Sigmoid colon (tissue), 7 donors: ENCODE results near the gene DCAKD. TPM values are rescaled to one million over a fixed set of nuclear protein-coding genes. Genes with fewer than 3 reads are reported as not detected.

Source experiments
- DNase-seq: peaks from one replicate; pipeline ENCODE4 v3.0.0-alpha.2; 2019
- H3K27ac ChIP-seq, 4 donors: fragments of 200-600 bp; sonication (generic); one replicate each; pipeline ENCODE4 v1.5.1; 2016 to 2019; ENCODE audit warnings: mild to moderate bottlenecking in 1 of 4
- H3K27me3 ChIP-seq, 3 donors: fragments of 200-600 bp; sonication (generic); one replicate each; pipeline ENCODE4 v1.5.1; 2019; ENCODE audit warnings: mild to moderate bottlenecking in 1 of 3
- H3K36me3 ChIP-seq, 4 donors: fragments of 200-600 bp; sonication (generic); one replicate each; pipeline ENCODE4 v1.5.1; 2016 to 2019
- H3K4me1 ChIP-seq, 4 donors: fragments of 200-600 bp; sonication (generic); one replicate each; pipeline ENCODE4 v1.5.1; 2017 to 2019
- H3K4me3 ChIP-seq, 4 donors: fragments of 200-600 bp; sonication (generic); one replicate each; pipeline ENCODE4 v1.5.1; 2017 to 2019; ENCODE audit warnings: mild to moderate bottlenecking in 2 of 4, moderate library complexity in 1 of 4
- H3K9me3 ChIP-seq, 4 donors: fragments of 200-600 bp in 3 of 4; sonication (generic) in 3 of 4; one replicate each; pipeline versions ENCODE4 v1.5.1 to v1.6.1; 2013 to 2019
- EP300 ChIP-seq, 4 donors: sonication (generic); formaldehyde crosslinking; IDR thresholded peaks; one replicate each; pipeline ENCODE4 v1.6.1; 2017; ENCODE audit warnings: antibody characterized with exemption in 4 of 4
- POLR2A ChIP-seq, 2 donors: fragments of 450-650 bp; IDR thresholded peaks; one replicate each; pipeline ENCODE4 v1.6.1; 2016; ENCODE audit warnings: antibody characterized with exemption in 2 of 2, mild to moderate bottlenecking in 2 of 2, moderate library complexity in 2 of 2
- POLR2AphosphoS5 ChIP-seq, 4 donors: sonication (generic); formaldehyde crosslinking; IDR thresholded peaks; one replicate each; pipeline ENCODE4 v1.6.1; 2017; ENCODE audit warnings: antibody characterized with exemption in 4 of 4
- WGBS, 2 donors: extraction: QIAGEN DNeasy Blood & Tissue Kit; methylation state at CpG; one replicate each; pipeline ENCODE4 v1.1.7; 2013; 5-methylcytosine and 5-hydroxymethylcytosine counted together
- intact Hi-C: fragments of 100-400 bp; cut with DNase I; formaldehyde crosslinking; loops from one replicate; pipeline ENCODE4 v1.15.1; 2023
- polyA plus RNA-seq, 3 donors: library from polyadenylated mRNA; stranded (reverse); fragments of 200-250 nt; gene quantifications; one replicate each; pipeline ENCODE4 v1.2.3, GENCODE V29; 2013
- total RNA-seq, 4 donors: library from RNA; depleted of rRNA; stranded (reverse); fragments of >200 nt; gene quantifications; one replicate each; pipeline ENCODE4 v1.1.0, GENCODE V29; 2016
- TF ChIP-seq, protein P1 (sequence below), 4 experiments: fragments of 450-650 bp in 3 of 4; fragments of 200-600 bp in 1 of 4; IDR thresholded peaks; one replicate each; pipeline ENCODE4 v1.5.1; 2016 to 2019; ENCODE audit warnings: antibody characterized with exemption in 4 of 4, mild to moderate bottlenecking in 3 of 4, moderate library complexity in 2 of 4
- donor health status: healthy with polysubstance abuse.
- donor health status: Bipolar disorder and iron deficiency.
- donor health status: healthy.

DCAKD gene
- total and polyA plus RNA-seq, 7 donors, result 5.1 to 46.0 (median 25.2) TPM

DNA sequence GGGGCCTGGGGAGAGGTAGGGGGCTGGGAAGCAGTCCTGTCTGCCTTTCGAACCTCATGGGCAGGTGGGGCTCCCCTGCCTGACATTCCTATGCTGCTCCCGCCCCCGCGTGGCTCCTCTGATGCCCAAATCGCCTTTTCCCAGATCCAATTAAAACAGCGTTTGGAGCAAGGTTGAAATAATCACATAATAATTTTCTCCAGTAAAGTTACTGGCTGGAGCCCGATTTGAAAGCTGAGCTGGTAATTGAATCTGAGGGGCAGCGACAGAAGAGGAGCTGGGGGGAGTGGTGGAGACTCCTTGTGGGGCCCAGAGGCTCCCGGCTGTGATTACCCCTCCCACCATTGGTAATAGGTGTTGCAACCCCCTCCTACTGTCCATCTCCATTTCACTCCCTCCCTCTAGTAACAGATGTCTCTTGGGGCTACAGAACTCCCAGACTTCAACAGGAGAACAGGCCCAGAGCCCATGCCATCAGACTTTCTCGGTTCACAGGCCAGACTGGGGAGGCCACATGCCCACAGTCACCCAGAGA lies 44.4 kb downstream of the DCAKD start:
- 33 to 40% methylated on average over 10 of the region's 10 CpGs for WGBS, 2 donors
- H3K9me3 ChIP-seq, result no peaks in the 10 kb centered on the region

DNA sequence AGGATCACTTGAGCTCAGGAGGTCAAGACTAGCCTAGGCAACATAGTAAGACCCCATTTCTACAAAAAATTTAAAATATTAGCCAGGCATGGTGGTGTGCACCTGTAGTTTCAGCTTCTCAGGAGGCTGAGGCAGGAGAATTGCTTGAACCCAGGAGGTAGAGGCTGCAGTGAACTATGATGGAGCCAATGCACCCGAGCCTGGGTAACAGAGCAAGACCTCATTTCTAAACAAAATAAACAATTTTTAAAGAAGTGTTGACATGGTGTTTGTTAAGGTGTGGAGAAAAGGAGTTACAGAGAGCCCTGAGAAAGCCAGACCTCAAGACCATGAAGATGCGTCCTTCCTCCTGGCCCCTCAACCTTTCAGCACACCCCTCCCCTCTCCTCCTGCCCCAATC lies 45.7 kb downstream of the DCAKD start:
- no peak for DNase-seq
- TF ChIP-seq POLR2A (IDR thresholded peaks at IDR 0.05), result no peak
- no peak for TF ChIP-seq EP300 (IDR thresholded peaks at IDR 0.05)
- WGBS, 2 donors, result 72 to 75% methylated on average over 2 of the region's 2 CpGs
- intact Hi-C loops, result no loop called here
- Histone ChIP-seq H3K4me1 (no peaks in the 10 kb centered on the region), H3K36me3 (no peaks in the 10 kb centered on the region), H3K27me3 (no peaks in the 10 kb centered on the region), H3K27ac (no peak overlapping the region), H3K4me3 (no peak overlapping the region), H3K9me3 (no peaks in the 10 kb centered on the region)

More for the DNA sequence above, 44.4 kb downstream of the DCAKD start:
- intact Hi-C loops, result no loop called here
- Histone ChIP-seq H3K4me3 (no peak overlapping the region), H3K4me1 (no peaks in the 10 kb centered on the region), H3K27me3 (no peaks in the 10 kb centered on the region), H3K27ac (no peak overlapping the region), H3K36me3 (no peaks in the 10 kb centered on the region)
- no peak for DNase-seq
- TF ChIP-seq POLR2AphosphoS5 (IDR thresholded peaks at IDR 0.05) (no peak), EP300 (IDR thresholded peaks at IDR 0.05) (no peak), POLR2A (IDR thresholded peaks at IDR 0.05) (no peak)
- TF ChIP-seq, protein P1, sequence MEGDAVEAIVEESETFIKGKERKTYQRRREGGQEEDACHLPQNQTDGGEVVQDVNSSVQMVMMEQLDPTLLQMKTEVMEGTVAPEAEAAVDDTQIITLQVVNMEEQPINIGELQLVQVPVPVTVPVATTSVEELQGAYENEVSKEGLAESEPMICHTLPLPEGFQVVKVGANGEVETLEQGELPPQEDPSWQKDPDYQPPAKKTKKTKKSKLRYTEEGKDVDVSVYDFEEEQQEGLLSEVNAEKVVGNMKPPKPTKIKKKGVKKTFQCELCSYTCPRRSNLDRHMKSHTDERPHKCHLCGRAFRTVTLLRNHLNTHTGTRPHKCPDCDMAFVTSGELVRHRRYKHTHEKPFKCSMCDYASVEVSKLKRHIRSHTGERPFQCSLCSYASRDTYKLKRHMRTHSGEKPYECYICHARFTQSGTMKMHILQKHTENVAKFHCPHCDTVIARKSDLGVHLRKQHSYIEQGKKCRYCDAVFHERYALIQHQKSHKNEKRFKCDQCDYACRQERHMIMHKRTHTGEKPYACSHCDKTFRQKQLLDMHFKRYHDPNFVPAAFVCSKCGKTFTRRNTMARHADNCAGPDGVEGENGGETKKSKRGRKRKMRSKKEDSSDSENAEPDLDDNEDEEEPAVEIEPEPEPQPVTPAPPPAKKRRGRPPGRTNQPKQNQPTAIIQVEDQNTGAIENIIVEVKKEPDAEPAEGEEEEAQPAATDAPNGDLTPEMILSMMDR (IDR thresholded peaks at IDR 0.05), result no peak

DNA sequence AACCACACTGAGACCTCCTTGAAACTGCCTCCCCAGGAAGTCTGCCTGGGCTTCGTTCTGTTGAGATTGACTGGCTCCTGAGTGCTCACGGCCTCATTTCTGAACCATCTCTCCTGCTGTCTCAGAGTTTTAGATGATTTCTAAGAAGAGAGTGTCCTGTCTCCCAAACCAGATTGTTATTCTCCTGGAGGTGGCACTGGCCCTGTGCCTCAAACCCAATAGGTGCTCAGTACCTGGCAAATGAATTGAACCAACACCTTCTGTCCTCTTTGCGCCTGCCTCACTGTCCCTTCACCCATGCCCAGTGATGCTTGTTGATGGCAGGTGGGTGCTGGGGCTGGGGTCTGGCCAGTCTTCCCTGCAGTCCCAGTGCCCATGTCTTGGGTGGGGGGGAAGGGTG lies 47.0 kb downstream of the DCAKD start:
- no peaks in the 10 kb centered on the region for H3K27me3 ChIP-seq
- no peak overlapping the region for H3K4me3 ChIP-seq
- TF ChIP-seq, protein P1 (IDR thresholded peaks at IDR 0.05), result no peak
- TF ChIP-seq POLR2A (IDR thresholded peaks at IDR 0.05) (no peak), POLR2AphosphoS5 (IDR thresholded peaks at IDR 0.05) (no peak), EP300 (IDR thresholded peaks at IDR 0.05) (no peak)
- no peaks in the 10 kb centered on the region for H3K36me3 ChIP-seq
- no peaks in the 10 kb centered on the region for H3K4me1 ChIP-seq
- intact Hi-C loops, result no loop called here
- no peak overlapping the region for H3K27ac ChIP-seq
- DNase-seq, result no peak
- WGBS, 2 donors, result 85 to 92% methylated on average over 3 of the region's 3 CpGs
- H3K9me3 ChIP-seq, result no peaks in the 10 kb centered on the region

DNA sequence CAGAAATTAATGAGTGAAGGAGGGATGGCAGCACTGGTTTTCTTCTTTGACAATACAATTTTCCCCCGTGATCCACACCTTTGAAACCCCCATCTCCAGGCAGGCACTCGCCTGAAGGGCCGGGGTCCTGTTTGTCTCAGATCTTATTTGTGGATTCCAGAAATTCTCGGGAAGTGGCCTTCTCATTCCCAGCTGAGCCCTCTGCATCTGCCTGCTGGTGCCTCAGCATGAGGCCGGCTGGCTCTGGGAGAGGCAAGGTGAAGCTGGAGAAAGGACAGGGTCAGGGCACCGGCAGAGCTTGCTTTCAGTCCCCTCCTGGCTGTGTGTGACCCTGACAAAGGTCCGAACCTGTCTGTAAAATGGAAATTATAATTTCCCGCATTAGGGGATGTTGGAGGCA lies 47.6 kb downstream of the DCAKD start:
- H3K4me3 ChIP-seq, result no peak overlapping the region
- intact Hi-C loops, result no loop called here
- no peak overlapping the region for H3K27ac ChIP-seq
- no peaks in the 10 kb centered on the region for H3K4me1 ChIP-seq
- no peak for DNase-seq
- no peaks in the 10 kb centered on the region for H3K9me3 ChIP-seq
- no peaks in the 10 kb centered on the region for H3K27me3 ChIP-seq
- TF ChIP-seq, protein P1 (IDR thresholded peaks at IDR 0.05), result no peak
- TF ChIP-seq POLR2AphosphoS5 (IDR thresholded peaks at IDR 0.05) (no peak), EP300 (IDR thresholded peaks at IDR 0.05) (no peak), POLR2A (IDR thresholded peaks at IDR 0.05) (no peak)
- 55 to 73% methylated on average over 8 of the region's 8 CpGs for WGBS, 2 donors
- H3K36me3 ChIP-seq, result no peaks in the 10 kb centered on the region

DNA sequence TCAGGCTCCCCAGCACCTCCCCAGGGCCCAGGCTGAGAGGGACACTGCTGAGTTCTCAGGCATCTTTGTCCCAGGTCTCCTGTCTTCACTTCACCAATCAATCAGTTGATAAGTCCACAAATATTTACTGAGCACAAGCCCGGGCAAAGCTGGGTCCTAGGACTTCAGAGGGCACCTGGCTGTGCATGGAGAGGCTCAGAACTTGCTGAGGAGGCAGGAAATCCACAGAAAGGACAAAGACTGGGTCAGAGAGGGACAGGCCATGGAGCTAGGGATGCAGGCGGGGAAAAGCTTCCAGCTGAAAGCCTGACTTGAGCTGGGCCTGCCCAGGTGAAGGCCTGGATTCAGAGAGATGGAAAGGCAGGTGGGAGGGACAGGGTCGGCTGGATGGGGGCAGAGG lies 50.1 kb downstream of the DCAKD start:
- Histone ChIP-seq H3K36me3 (no peaks in the 10 kb centered on the region), H3K4me1 (no peaks in the 10 kb centered on the region), H3K27me3 (no peaks in the 10 kb centered on the region), H3K27ac (no peak overlapping the region), H3K9me3 (no peaks in the 10 kb centered on the region), H3K4me3 (no peak overlapping the region)
- 67 to 78% methylated on average over 3 of the region's 3 CpGs for WGBS, 2 donors
- intact Hi-C loops, result no loop called here
- no peak for DNase-seq
- TF ChIP-seq, protein P1 (IDR thresholded peaks at IDR 0.05), result no peak
- TF ChIP-seq POLR2AphosphoS5 (IDR thresholded peaks at IDR 0.05) (no peak), EP300 (IDR thresholded peaks at IDR 0.05) (no peak), POLR2A (IDR thresholded peaks at IDR 0.05) (no peak)
